Measurements from ENCODE around the gene PIK3R1. TPM values are rescaled to one million over a fixed set of nuclear protein-coding genes. Genes with fewer than 3 reads are reported as not detected.

Gene PIK3R1
- total RNA-seq, 1 donor from 2014 or later = 24.2 TPM

GRCh38 chr5:68249520-68249919 is 34.0 kb downstream of the PIK3R1 start:
- peak overlapping the region; percentile 17 for H3K27ac Mint-ChIP-seq
- Histone ChIP-seq H3K9ac (no peak overlapping the region), H3K9me3 (ENCODE audit: low read depth) (no peaks in the 10 kb centered on the region), H3K27me3 (no peaks in the 10 kb centered on the region), H3K36me3 (no peaks in the 10 kb centered on the region), H3K4me3 (no peak overlapping the region), H3K4me1 (peaks cover 33% of the 10 kb centered on the region), H3K79me2 (ENCODE audit: low read depth) (peaks cover 35% of the 10 kb centered on the region), H4K20me1 (ENCODE audit: low read depth) (peaks cover 14% of the 10 kb centered on the region), H3K4me2 (no peak overlapping the region), H2AFZ (replicated peaks) (no peak overlapping the region), H3K27ac (no peak overlapping the region), H3F3A (ENCODE audit: low read depth) (no peaks in the 10 kb centered on the region)
- H3K27me3 Mint-ChIP-seq (ENCODE audit: insufficient read depth, low read depth) = no peaks in the 10 kb centered on the region
- TF ChIP-seq EZH2phosphoT487 (IDR thresholded peaks at IDR 0.05) = no peak
- TF ChIP-seq CTCF (IDR thresholded peaks at IDR 0.05) = no peak
- TF ChIP-seq EZH2 (IDR thresholded peaks at IDR 0.05) = no peak
- H3K9me3 Mint-ChIP-seq = peaks cover 2% of the 10 kb centered on the region
- no peak overlapping the region for H3K4me3 Mint-ChIP-seq
- H3K4me1 Mint-ChIP-seq = peaks cover 61% of the 10 kb centered on the region
- H3K36me3 Mint-ChIP-seq = peaks cover 20% of the 10 kb centered on the region
- DNase-seq (ENCODE audit: low spot score) = no peak

- no peak for DNase-seq (ENCODE audit: low spot score)
- H3K4me1 ChIP-seq = peaks cover 23% of the 10 kb centered on the region
- no peaks in the 10 kb centered on the region for H3K27me3 ChIP-seq
- H3K27me3 Mint-ChIP-seq (ENCODE audit: insufficient read depth, low read depth) = no peaks in the 10 kb centered on the region
- peak overlapping the region; percentile 48 for H3K27ac Mint-ChIP-seq
- H3K4me2 ChIP-seq = peak overlapping the region; percentile 21
- no peak overlapping the region for H3K4me3 ChIP-seq
- H3K36me3 ChIP-seq = no peaks in the 10 kb centered on the region
- no peaks in the 10 kb centered on the region for H3F3A ChIP-seq (ENCODE audit: low read depth)
- H3K9me3 Mint-ChIP-seq = peaks cover 2% of the 10 kb centered on the region
- H3K27ac ChIP-seq = no peak overlapping the region
- H3K79me2 ChIP-seq (ENCODE audit: low read depth) = peaks cover 35% of the 10 kb centered on the region
- H4K20me1 ChIP-seq (ENCODE audit: low read depth) = peaks cover 3% of the 10 kb centered on the region
- H3K9me3 ChIP-seq (ENCODE audit: low read depth) = no peaks in the 10 kb centered on the region
- no peak overlapping the region for H2AFZ ChIP-seq (replicated peaks)
- peaks cover 21% of the 10 kb centered on the region for H3K36me3 Mint-ChIP-seq
- TF ChIP-seq EZH2phosphoT487 (IDR thresholded peaks at IDR 0.05) = no peak
- no peak for TF ChIP-seq CTCF (IDR thresholded peaks at IDR 0.05)
- no peak for TF ChIP-seq EZH2 (IDR thresholded peaks at IDR 0.05)
- H3K4me3 Mint-ChIP-seq = no peak overlapping the region
- peaks cover 53% of the 10 kb centered on the region for H3K4me1 Mint-ChIP-seq
- H3K9ac ChIP-seq = no peak overlapping the region
These were observed 35.2 kb downstream of the PIK3R1 start for GRCh38 chr5:68250661-68251298.

GRCh38 chr5:68251386-68251785 is 35.8 kb downstream of the PIK3R1 start:
- Histone ChIP-seq H3K9me3 (ENCODE audit: low read depth) (no peaks in the 10 kb centered on the region), H3K36me3 (no peaks in the 10 kb centered on the region), H3K79me2 (ENCODE audit: low read depth) (peaks cover 35% of the 10 kb centered on the region), H3K4me2 (peak overlapping the region; percentile 21), H3K27me3 (no peaks in the 10 kb centered on the region), H2AFZ (replicated peaks) (no peak overlapping the region), H3K4me1 (peaks cover 23% of the 10 kb centered on the region), H3K27ac (no peak overlapping the region), H3K4me3 (no peak overlapping the region), H4K20me1 (ENCODE audit: low read depth) (no peaks in the 10 kb centered on the region), H3K9ac (no peak overlapping the region), H3F3A (ENCODE audit: low read depth) (no peaks in the 10 kb centered on the region)
- Mint-ChIP-seq H3K27ac (peak overlapping the region; percentile 83), H3K4me1 (peaks cover 50% of the 10 kb centered on the region), H3K36me3 (peaks cover 20% of the 10 kb centered on the region), H3K9me3 (peaks cover 2% of the 10 kb centered on the region), H3K27me3 (ENCODE audit: insufficient read depth, low read depth) (no peaks in the 10 kb centered on the region), H3K4me3 (no peak overlapping the region)
- TF ChIP-seq EZH2 (IDR thresholded peaks at IDR 0.05) = no peak
- no peak for TF ChIP-seq CTCF (IDR thresholded peaks at IDR 0.05)
- no peak for TF ChIP-seq EZH2phosphoT487 (IDR thresholded peaks at IDR 0.05)
- no peak for DNase-seq (ENCODE audit: low spot score)

Data from neural progenitor cell (in vitro differentiated cells).